HG02840 (cell line): ENCODE measurements around the gene KCNAB2.

Experiments
- ATAC-seq: cut with Tn5 transposase; IDR thresholded peaks from one replicate; pipeline ENCODE4 v1.9.1; 2021; ENCODE audit warnings: mild to moderate bottlenecking, moderate library complexity, moderate number of reproducible peaks; ENCODE audit not compliant: unreplicated experiment, low FRiP score

Gene KCNAB2

GRCh38 chr1:6029351-6029750 is 16.3 kb upstream of the KCNAB2 start:
- ATAC-seq, result no peak

- ATAC-seq, result no peak
Measured at GRCh38 chr1:6030132-6030531, 15.6 kb upstream of the KCNAB2 start.

- ATAC-seq, result no peak
Measured at GRCh38 chr1:6030547-6031261, 15.0 kb upstream of the KCNAB2 start.

- ATAC-seq, result no peak
Measured at GRCh38 chr1:6033124-6033523, 12.6 kb upstream of the KCNAB2 start.

GRCh38 chr1:6033986-6034749 is 11.5 kb upstream of the KCNAB2 start:
- ATAC-seq, result no peak

- ATAC-seq, result no peak
Measured at GRCh38 chr1:6034750-6035096, 11.0 kb upstream of the KCNAB2 start.

- no peak for ATAC-seq
Measured at GRCh38 chr1:6035303-6035702, 10.4 kb upstream of the KCNAB2 start.

GRCh38 chr1:6035719-6036118 is 10.0 kb upstream of the KCNAB2 start:
- no peak for ATAC-seq

- ATAC-seq, result no peak
Measured at GRCh38 chr1:6037338-6037762, 8.3 kb upstream of the KCNAB2 start.

- no peak for ATAC-seq
Measured at GRCh38 chr1:6038603-6039002, 7.1 kb upstream of the KCNAB2 start.

- no peak for ATAC-seq
Measured at GRCh38 chr1:6039031-6039430, 6.7 kb upstream of the KCNAB2 start.

- ATAC-seq, result no peak
Measured at GRCh38 chr1:6040444-6040843, 5.2 kb upstream of the KCNAB2 start.

- no peak for ATAC-seq
Measured at GRCh38 chr1:6040861-6041415, 4.8 kb upstream of the KCNAB2 start.

- no peak for ATAC-seq
Measured at GRCh38 chr1:6041432-6042062, 4.1 kb upstream of the KCNAB2 start.

GRCh38 chr1:6043561-6043960 is 2.1 kb upstream of the KCNAB2 start:
- ATAC-seq, result no peak

GRCh38 chr1:6044481-6045109 is 1.1 kb upstream of the KCNAB2 start:
- no peak for ATAC-seq

- ATAC-seq, result no peak
Measured at GRCh38 chr1:6045110-6045502, 582 bp upstream of the KCNAB2 start.

GRCh38 chr1:6046279-6046678 is 591 bp downstream of the KCNAB2 start:
- ATAC-seq, result no peak

- no peak for ATAC-seq
Measured at GRCh38 chr1:6048179-6048867, 2.6 kb downstream of the KCNAB2 start.

- no peak for ATAC-seq
Measured at GRCh38 chr1:6049419-6049818, 3.7 kb downstream of the KCNAB2 start.
